HL-60 (cell line): Measurements from ENCODE around the gene NRXN3.

ENCODE experiments used
- DNase-seq, 2 experiments: peaks; one replicate each; pipeline ENCODE4 v3.0.0-alpha.2; 2010 to 2020; ENCODE audit warnings: low read depth in 1 of 2, low spot score in 1 of 2
- H3K27ac ChIP-seq: fragments of 250-450 bp; sonication (Bioruptor Pico); replicated peaks from 2 replicates; pipeline ENCODE4 v1.5.1; 2020; ENCODE audit warnings: mild to moderate bottlenecking, moderate library complexity
- H3K27me3 ChIP-seq: fragments of 250-450 bp; sonication (Bioruptor Pico); 2 replicates; pipeline ENCODE4 v1.5.1; 2021; ENCODE audit warnings: mild to moderate bottlenecking, moderate library complexity; ENCODE audit not compliant: insufficient read depth, poor library complexity, severe bottlenecking
- H3K4me3 ChIP-seq: replicated peaks from 2 replicates; pipeline ENCODE4 v1.5.1; 2011; ENCODE audit warnings: mild to moderate bottlenecking, control low read depth, low read length; ENCODE audit not compliant: insufficient read depth
- CTCF ChIP-seq: IDR thresholded peaks from one replicate; pipeline ENCODE4 v1.5.1; 2011; ENCODE audit warnings: low read length, control low read depth, inconsistent platforms; ENCODE audit not compliant: insufficient read depth
- GABPA ChIP-seq: IDR thresholded peaks from 2 replicates; pipeline ENCODE4 v1.6.1; 2012; ENCODE audit warnings: low read depth
- POLR2AphosphoS5 ChIP-seq: IDR thresholded peaks from 2 replicates; pipeline ENCODE4 v1.6.1; 2012; ENCODE audit warnings: low read depth
- REST ChIP-seq: IDR thresholded peaks from 2 replicates; pipeline ENCODE4 v1.6.1; 2012; ENCODE audit warnings: low read depth; ENCODE audit not compliant: insufficient replicate concordance
- SPI1 ChIP-seq: IDR thresholded peaks from 2 replicates; pipeline ENCODE4 v1.6.1; 2012; ENCODE audit warnings: low read depth, mild to moderate bottlenecking, borderline replicate concordance

NRXN3 gene

GRCh38 chr14:78405079-78405856 lies 235.1 kb downstream of the NRXN3 start:
- Histone ChIP-seq H3K27ac (no peak overlapping the region), H3K27me3 (no peaks in the 10 kb centered on the region), H3K4me3 (no peak overlapping the region)
- DNase-seq = no peak
- TF ChIP-seq POLR2AphosphoS5 (no peak), GABPA (no peak), SPI1 (no peak), CTCF (no peak), REST (no peak)

GRCh38 chr14:78412475-78412874 lies 242.3 kb downstream of the NRXN3 start:
- TF ChIP-seq REST (no peak), GABPA (no peak), CTCF (no peak), SPI1 (no peak), POLR2AphosphoS5 (no peak)
- Histone ChIP-seq H3K27ac (no peak overlapping the region), H3K4me3 (no peak overlapping the region), H3K27me3 (no peaks in the 10 kb centered on the region)
- DNase-seq = no peak

GRCh38 chr14:78414172-78414571 lies 244.0 kb downstream of the NRXN3 start:
- TF ChIP-seq POLR2AphosphoS5 = no peak
- TF ChIP-seq GABPA = no peak
- TF ChIP-seq REST = no peak
- TF ChIP-seq CTCF = no peak
- no peak for TF ChIP-seq SPI1
- Histone ChIP-seq H3K4me3 (no peak overlapping the region), H3K27me3 (no peaks in the 10 kb centered on the region), H3K27ac (no peak overlapping the region)
- no peak for DNase-seq
